Lung microvascular endothelial cell (primary cell): ENCODE data around the gene STRIP1. TPM values are rescaled to one million over a fixed set of nuclear protein-coding genes. Genes with fewer than 3 reads are reported as not detected.

Experiments
- DNase-seq, 2 donors: peaks; one replicate each; pipeline versions ENCODE4 v3.0.0 to v3.0.0-alpha.2; 2010; ENCODE audit warnings: low read depth in 2 of 2
- total RNA-seq: library from RNA; depleted of rRNA; stranded (reverse); fragments of >200 nt; gene quantifications from 2 replicates; pipeline ENCODE4 v1.2.1, GENCODE V29; 2014

STRIP1 gene, protein sequence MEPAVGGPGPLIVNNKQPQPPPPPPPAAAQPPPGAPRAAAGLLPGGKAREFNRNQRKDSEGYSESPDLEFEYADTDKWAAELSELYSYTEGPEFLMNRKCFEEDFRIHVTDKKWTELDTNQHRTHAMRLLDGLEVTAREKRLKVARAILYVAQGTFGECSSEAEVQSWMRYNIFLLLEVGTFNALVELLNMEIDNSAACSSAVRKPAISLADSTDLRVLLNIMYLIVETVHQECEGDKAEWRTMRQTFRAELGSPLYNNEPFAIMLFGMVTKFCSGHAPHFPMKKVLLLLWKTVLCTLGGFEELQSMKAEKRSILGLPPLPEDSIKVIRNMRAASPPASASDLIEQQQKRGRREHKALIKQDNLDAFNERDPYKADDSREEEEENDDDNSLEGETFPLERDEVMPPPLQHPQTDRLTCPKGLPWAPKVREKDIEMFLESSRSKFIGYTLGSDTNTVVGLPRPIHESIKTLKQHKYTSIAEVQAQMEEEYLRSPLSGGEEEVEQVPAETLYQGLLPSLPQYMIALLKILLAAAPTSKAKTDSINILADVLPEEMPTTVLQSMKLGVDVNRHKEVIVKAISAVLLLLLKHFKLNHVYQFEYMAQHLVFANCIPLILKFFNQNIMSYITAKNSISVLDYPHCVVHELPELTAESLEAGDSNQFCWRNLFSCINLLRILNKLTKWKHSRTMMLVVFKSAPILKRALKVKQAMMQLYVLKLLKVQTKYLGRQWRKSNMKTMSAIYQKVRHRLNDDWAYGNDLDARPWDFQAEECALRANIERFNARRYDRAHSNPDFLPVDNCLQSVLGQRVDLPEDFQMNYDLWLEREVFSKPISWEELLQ
- total RNA-seq, result 26.8 and 41.5 TPM in 2 replicates

DNA sequence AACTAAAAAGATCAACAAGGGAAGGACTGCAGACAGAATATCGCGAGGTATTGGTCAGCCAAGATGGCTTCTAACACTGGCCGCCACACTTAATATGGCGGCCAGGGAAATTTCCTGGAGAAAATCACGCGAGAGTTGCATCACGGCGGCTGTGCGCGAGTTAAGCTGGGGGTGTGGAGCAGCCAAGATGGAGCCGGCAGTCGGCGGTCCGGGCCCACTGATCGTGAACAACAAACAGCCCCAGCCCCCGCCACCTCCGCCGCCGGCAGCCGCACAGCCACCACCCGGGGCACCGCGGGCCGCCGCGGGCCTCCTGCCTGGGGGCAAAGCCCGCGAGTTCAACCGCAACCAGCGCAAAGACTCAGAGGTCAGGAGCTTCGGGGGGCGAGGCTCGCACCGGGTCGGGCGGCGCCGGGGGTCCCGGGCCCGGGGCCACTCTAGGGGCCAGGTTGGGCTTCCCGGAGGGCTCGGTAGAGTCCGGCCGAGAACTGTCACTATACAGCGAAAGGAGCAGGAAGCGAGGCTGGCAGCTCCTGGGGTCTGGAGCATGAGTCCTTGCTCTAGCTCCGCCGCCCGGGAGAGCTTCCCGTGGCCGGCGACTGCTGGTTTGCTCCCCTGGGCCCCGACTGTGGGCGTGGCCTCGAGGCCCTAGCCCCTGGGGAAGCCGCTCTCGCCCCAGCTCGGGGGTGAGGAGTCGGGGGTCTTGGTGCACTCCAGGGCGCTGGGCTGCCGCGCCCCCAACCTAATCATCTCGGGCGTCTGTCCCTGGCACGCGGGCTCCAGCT, at the start of gene STRIP1:
Gene STRIP1, plus strand, starts transcription at position 174 of the 785 bp plus-strand sequence. Its CDS starts 14 bp downstream, at position 188.
- peak; percentile 98 for DNase-seq

DNA sequence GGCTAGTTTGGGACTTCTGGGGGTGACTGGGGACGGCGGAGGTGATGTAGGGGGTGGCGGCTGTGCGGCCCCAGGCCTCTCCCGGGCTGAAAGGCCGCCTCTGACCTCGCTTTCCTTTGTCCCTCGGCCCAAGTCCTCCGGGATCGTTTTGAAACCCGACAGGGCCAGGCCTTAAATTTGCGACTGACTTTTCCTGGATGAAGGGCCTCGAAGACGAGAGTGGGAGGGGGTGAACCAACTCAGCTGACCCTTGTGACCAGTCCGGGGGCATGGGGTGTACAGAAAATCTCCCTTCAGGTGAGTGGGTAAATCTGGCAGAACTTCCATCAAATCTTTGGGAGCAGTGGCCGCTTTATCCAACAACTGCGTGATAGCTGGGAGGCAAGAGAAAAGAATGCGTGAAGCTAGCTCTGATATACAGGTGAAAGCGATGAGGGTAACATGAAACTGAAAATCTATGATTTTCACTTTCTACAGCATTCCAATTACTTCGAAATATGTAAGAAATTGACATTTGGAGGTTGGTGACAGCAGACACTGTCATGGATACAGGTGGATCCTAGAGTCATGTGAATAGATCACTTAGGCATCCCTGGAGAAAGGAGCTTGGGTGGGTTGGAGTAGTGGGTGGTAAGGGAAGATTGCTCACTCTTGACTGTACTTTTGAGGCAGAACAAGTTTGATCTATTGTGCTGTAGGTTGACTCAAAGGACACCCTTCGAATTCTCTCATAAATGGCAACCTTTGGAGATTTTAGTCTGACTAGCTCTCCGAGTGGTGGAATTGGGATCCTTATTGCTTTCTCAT, 49.0 kb upstream of the STRIP1 start:
- DNase-seq, result peak in 1 of 2 donors; percentile 41

DNA sequence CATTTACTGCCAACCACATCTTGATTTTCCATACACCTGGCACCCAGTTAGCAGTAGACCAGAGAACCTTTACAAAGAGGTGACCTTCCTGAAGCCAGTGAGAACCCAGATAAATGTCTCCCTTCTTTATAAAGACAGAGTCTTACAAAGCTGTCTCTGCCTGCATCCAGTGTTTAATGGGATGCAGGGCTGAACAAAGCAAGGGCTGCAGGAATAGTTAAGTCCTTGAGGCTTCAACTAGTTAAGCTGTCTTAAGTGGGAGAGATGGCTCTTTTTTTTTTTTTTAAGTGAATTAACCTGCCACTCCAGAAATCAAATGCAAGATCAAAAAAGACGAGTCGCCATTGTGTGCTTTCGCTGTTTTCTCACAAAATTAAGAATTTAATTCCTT, 48.4 kb upstream of the STRIP1 start:
- no peak for DNase-seq

DNA sequence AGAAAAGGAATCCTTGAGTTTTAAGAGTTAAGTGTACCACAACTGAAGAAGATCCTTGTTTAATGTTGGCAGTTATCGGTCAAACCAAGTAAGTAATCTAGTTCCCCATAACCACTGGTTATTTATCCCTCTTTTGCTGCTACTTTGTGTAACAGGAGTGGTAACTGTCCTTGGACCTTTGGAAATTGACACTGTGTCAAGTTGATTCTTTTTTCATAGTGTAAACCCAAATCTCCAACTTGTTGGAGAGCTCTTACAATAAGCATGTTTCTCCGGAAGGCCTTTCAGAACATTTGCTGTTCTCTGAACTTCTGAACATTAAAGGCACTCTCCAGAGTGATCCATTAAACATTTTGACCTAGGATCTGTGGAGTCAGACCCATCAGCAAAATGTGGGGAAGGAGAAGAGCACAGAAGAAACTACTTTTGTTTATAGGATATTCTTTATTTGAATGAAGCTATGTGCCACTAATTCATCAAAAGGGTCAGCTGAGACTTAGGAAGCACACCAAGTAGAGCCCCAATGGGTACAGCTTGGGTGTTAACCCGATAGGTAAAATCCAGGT, 46.0 kb upstream of the STRIP1 start:
- no peak for DNase-seq

DNA sequence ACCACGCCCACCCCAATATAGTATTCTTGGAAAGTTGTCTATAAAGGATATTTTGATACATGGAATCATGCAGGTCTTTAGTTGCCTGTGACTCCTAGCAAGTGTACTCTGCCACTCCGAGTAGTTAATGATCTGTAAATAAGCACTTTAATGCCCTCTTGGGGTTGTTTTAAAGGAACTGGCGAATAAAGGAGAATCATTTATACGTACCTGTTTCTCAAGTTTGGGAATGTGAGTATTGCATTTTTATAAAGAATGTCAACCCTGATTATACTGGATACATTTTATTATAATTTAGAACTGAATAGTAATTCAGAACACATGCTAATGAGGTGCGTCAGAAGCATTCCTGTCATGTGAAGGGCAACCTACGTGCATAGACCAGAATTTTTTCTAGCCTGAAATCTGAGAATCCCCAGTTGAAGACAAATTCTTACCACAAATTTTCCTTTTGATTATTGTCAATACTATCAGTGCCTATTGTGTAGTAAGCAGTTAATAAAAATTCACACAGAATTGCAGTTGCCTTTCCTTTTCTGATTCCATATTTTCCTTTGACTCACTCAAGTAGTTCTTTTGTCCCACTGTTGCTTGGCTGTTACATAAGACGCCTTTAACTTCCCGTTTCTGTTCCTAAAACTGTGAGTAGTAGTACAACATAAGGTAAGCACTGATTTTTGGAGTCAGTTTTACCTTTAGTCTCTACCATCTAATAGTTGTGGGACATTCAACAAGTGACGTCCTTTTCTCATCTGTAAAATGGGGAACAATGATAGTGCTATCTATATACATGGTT, 44.7 kb upstream of the STRIP1 start:
- DNase-seq, result no peak

DNA sequence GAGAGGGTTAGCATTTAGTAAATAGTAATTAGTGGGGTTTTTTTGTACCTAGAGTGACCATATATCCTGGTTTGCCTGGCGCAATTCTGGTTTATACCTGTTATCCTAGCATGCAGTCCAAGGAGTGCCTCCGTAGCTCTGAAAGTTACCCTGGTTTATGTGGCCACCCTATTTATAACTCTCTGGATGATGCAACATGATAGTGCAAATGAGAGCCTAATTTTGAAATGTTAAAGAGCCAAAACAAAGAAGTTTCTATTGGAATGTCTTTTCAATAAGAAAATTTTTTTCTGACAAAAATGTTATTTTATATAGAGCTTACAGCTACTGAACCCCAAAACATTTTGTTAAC, 44.1 kb upstream of the STRIP1 start:
- no peak for DNase-seq

DNA sequence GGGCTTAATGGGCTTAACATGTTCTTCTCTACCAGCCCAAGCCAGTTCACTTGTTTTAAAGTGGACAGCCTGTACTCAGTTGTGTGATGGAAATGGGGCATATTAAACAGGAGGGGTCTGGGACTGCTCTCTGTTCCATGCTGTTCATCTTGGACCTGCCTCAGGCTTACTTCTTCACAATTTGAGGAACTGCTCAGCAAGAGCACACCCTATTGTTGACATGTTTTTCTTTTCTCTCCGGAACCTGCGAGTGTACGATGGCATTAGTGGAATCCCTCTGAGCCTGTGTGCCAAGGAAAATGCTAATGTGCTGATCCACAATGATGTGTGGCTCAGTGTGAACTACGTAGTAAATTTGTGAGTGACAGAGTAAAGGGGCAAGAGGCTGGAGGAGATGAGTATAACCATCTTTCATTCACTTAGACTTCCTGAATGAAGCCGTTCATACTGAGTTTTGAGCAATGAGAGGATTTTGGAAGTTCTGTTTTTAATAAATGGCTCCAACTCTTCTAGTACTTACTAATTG, 43.0 kb upstream of the STRIP1 start:
- no peak for DNase-seq

DNA sequence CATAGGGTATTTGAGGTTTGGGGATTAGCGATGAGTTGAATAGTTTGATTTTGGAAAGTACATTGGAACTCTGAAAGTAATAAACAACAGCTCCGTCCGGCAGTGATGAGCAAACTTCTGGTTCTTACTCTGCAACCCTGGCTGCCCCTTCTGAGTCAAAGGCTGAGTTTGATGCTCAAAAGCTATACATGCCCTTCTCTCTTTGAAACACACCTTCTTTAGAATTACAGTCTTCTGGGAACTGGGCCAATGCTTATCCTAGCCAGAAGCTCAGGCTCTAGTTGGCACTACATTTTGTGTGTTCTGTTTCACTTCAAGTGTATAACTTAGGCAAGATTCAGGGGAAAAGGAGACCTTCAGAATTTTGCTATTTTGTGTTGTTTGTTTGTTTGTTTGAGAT, 40.5 kb upstream of the STRIP1 start:
- DNase-seq, result no peak

DNA sequence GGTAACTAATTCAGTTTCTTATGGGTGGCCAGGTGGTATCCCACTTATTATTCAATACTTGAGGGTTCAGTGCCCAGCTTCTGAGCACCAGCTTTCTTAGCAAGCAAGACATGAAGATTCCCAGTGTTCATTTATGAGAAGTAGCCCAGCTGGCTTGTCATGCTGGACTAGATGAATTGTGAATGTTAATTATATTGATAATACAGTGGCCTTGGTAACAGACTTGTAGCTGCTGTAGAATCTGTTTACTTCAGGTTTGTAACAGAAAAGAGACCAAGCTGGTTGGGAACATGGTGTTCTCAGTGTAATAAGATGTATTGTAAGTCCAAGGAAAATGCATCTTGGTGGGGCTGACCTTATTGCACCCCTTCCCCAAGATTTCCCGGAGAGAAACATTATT, 39.8 kb upstream of the STRIP1 start:
- DNase-seq, result no peak

- DNase-seq, result no peak
Measured at GRCh38 chr1:109995536-109995935, 38.9 kb upstream of the STRIP1 start.

- no peak for DNase-seq
Measured at GRCh38 chr1:109996476-109996875, 37.9 kb upstream of the STRIP1 start.

DNA sequence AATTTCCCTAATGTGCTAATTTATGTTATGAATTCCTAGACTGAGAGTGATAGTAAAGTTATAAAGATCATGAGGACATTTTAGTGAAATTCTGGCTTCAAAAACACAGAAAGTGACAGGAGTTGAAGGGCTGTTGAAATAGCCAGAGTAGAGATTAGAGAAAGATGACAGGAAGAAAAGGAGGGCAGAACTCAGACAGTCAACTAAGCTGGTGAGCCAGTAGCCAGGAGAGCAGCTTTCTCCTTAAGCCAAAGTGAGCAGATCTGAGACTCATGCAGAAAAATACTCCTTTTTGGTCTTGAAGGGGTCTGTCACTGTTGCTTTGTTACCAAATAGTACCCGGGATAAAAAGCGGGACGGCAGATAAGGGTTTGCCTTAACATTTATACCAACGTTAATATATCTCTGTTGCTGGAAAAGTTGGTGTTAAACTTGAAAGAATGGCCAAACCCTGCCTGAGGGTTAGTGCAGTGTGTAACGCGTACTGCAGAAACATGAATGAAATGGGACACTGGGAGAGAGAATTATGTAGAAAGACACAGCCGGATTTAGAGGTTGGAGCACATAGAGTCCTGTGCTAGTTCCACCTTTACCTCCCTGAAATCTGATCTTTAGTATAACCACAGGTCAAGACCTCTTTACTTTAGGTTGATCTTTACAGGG, 37.1 kb upstream of the STRIP1 start:
- DNase-seq, result no peak

DNA sequence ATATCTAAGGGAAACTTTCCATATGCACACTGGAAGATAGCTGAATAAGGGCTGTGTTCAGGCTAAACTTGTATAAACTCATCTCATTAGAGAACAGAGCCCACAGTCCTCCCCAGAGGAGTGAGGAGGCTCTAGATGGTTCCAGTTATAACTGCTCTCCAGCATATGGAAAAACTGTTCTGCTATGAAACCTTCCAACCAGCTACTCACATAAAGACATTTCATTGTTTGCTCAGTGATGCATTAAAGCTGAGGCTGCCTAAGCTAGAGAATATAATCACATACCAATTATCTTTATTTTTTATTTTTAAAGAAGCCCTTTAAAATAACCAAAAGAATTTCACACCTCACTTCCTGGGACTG, 36.6 kb upstream of the STRIP1 start:
- no peak for DNase-seq

GRCh38 chr1:110002695-110003094, 31.7 kb upstream of the STRIP1 start:
- no peak for DNase-seq

DNA sequence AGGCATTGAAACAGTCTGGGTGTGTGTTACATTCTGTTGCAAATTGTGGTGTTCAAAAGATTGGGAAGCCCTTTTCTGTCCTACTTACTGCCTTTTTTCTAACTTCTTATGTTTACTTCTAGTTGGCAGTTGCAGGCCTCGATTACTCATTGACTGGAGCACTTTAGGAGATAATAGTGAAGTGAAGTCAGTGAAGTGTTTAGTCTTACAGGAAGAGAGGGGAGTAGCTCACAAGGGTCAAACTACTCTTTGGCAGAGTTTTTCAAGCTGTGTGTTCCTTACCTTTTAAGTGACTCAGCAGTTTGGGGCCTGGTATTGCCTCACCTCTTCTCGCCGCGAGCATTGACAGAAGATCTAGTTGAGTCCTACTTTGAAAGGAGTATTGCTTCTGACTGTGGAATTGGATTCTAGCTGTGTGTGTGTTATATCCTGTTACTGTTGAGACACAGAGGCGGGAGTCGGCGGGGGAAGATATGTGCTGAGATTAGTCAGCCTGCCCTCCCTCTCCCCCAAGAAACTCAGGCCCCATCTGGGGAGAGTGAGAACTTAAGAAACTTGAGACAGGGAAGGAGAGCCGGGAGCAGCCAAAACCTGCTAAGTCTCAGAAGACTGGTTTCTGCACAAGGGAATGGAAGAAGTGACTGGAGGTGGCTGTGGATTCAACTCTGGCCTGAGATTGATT, 30.5 kb upstream of the STRIP1 start:
- peak; percentile 8 to 96 for DNase-seq

GRCh38 chr1:110004583-110004982, 29.8 kb upstream of the STRIP1 start:
- DNase-seq, result no peak

DNA sequence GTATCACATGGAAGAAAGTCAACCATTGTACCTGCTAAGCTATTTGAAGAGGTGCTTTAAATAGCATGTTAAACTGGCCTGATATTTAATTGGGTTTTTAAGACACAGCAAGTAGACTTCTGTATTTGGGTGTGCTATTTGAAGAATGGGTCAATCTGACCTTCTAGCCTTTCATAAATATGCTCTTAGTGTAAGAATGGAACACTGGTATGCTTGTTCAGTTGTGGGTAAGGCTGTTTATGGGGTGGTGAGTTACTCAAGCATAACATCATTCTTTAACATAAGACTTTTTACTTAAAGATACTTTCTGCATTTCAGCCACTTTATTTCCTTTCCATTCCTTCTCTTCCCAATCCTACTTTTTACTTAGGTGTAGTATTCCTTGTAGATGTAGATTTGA, 28.5 kb upstream of the STRIP1 start:
- no peak for DNase-seq

GRCh38 chr1:110006516-110006915, 27.9 kb upstream of the STRIP1 start:
- no peak for DNase-seq
